ENCODE data around the gene POLR1E.

- no peak for TF ChIP-seq ZSCAN18 (CRISPR knock-in tag; IDR thresholded peaks at IDR 0.05)
- no peak for TF ChIP-seq IRF2 (CRISPR knock-in tag; IDR thresholded peaks at IDR 0.05; ENCODE audit: borderline replicate concordance, low read depth)
- no peak for TF ChIP-seq CREM (CRISPR knock-in tag; IDR thresholded peaks at IDR 0.05)
- TF ChIP-seq CTCF (IDR thresholded peaks at IDR 0.05): no peak
- TF ChIP-seq, protein P1, sequence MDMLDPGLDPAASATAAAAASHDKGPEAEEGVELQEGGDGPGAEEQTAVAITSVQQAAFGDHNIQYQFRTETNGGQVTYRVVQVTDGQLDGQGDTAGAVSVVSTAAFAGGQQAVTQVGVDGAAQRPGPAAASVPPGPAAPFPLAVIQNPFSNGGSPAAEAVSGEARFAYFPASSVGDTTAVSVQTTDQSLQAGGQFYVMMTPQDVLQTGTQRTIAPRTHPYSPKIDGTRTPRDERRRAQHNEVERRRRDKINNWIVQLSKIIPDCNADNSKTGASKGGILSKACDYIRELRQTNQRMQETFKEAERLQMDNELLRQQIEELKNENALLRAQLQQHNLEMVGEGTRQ (CRISPR knock-in tag; IDR thresholded peaks at IDR 0.05): no peak
- TF ChIP-seq CREB1 (CRISPR knock-in tag; IDR thresholded peaks at IDR 0.05): no peak
- no peak for TF ChIP-seq PRDM15 (CRISPR knock-in tag; IDR thresholded peaks at IDR 0.05)
- no peak for TF ChIP-seq CBFB (CRISPR knock-in tag; IDR thresholded peaks at IDR 0.05; ENCODE audit: low read depth)
- TF ChIP-seq TEAD1 (CRISPR knock-in tag; IDR thresholded peaks at IDR 0.05): no peak
- TF ChIP-seq ATF3 (CRISPR knock-in tag; conservative IDR thresholded peaks at IDR 0.05): no peak
- no peak for TF ChIP-seq NR3C1 (CRISPR knock-in tag; conservative IDR thresholded peaks at IDR 0.05; ENCODE audit: low read depth)
These were observed 18.0 kb downstream of the POLR1E start for GRCh38 chr9:37503736-37504135.

Data from WTC11 (cell line).